Measurements from ENCODE around the gene TRIM62. TPM values are rescaled to one million over a fixed set of nuclear protein-coding genes. Genes with fewer than 3 reads are reported as not detected.

The TRIM62 gene
- total RNA-seq, 1 experiment from 2014 or later: 6.9 TPM

DNA sequence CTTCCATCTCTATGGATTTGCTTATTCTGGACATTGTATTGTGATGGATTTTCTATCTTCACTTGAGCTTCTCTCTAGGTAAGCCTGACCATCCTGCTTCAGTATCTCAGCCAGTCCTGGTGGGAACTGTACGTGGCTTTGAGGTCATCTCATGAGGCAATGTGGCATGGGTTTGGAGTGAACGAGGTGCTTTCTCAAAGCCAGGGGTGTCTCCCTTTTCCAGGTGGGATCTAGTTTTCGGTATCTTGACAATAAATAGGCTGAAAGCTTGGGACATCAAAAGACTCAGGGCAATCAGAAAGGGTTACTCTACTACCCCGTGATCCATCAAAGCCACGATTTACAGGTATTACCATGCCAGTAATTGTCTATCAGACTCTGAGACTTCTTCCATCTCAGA is 60.1 kb downstream of the TRIM62 start:
- Histone ChIP-seq H4K91ac (ENCODE audit: insufficient read length, low read depth, low read length) (no peak overlapping the region), H3K18ac (ENCODE audit: insufficient read length, low read depth, low read length) (no peak overlapping the region), H3K14ac (ENCODE audit: insufficient read depth, low read length) (no peak overlapping the region), H2BK5ac (ENCODE audit: insufficient read length, low read length) (no peak overlapping the region), H2BK120ac (ENCODE audit: low read depth, low read length, poor library complexity, severe bottlenecking) (no peak overlapping the region), H2BK15ac (ENCODE audit: low read depth, low read length) (no peak overlapping the region), H3K4me1 (ENCODE audit: insufficient read depth, low read length) (no peaks in the 10 kb centered on the region), H4K20me1 (ENCODE audit: control insufficient read depth, insufficient read depth, insufficient read length) (no peaks in the 10 kb centered on the region), H3K9ac (ENCODE audit: extremely low read depth, insufficient read length, low read length) (no peak overlapping the region), H3K79me2 (ENCODE audit: insufficient read depth, low read length) (no peaks in the 10 kb centered on the region), H3K23me2 (ENCODE audit: insufficient read length, low read depth, low read length, poor library complexity, severe bottlenecking) (no peaks in the 10 kb centered on the region), H3K4me2 (ENCODE audit: insufficient read depth, insufficient read length, low read length) (no peak overlapping the region), H3K56ac (ENCODE audit: insufficient read length, low read depth, low read length) (no peak overlapping the region), H3K9me3 (ENCODE audit: control insufficient read depth, low read depth, low read length) (no peaks in the 10 kb centered on the region), H4K8ac (replicated peaks; ENCODE audit: insufficient read length, low read depth, low read length) (no peak overlapping the region), H3K27ac (ENCODE audit: insufficient read length, low read depth, low read length) (no peak overlapping the region), H3K79me1 (ENCODE audit: insufficient read depth, low read depth, low read length, poor library complexity, severe bottlenecking) (no peaks in the 10 kb centered on the region), H2BK12ac (ENCODE audit: insufficient read length, low read depth, low read length) (no peak overlapping the region), H3T11ph (ENCODE audit: low read length) (no peak overlapping the region), H2BK20ac (ENCODE audit: low read depth, low read length, poor library complexity, severe bottlenecking) (no peak overlapping the region), H4K5ac (ENCODE audit: insufficient read length, low read depth, low read length) (no peak overlapping the region), H3K4ac (ENCODE audit: low read depth, low read length) (no peak overlapping the region), H3K23ac (ENCODE audit: insufficient read length, low read depth, low read length) (no peak overlapping the region), H2AK5ac (ENCODE audit: insufficient read length, low read length) (no peak overlapping the region), H2AFZ (ENCODE audit: low read length) (no peak overlapping the region), H3K27me3 (ENCODE audit: insufficient read depth, low read length) (no peaks in the 10 kb centered on the region; the same call in 1 of the 2 replicates)
- H3K27me3 Mint-ChIP-seq (ENCODE audit: low read depth): peaks cover 55% of the 10 kb centered on the region
- TF ChIP-seq, protein P1, sequence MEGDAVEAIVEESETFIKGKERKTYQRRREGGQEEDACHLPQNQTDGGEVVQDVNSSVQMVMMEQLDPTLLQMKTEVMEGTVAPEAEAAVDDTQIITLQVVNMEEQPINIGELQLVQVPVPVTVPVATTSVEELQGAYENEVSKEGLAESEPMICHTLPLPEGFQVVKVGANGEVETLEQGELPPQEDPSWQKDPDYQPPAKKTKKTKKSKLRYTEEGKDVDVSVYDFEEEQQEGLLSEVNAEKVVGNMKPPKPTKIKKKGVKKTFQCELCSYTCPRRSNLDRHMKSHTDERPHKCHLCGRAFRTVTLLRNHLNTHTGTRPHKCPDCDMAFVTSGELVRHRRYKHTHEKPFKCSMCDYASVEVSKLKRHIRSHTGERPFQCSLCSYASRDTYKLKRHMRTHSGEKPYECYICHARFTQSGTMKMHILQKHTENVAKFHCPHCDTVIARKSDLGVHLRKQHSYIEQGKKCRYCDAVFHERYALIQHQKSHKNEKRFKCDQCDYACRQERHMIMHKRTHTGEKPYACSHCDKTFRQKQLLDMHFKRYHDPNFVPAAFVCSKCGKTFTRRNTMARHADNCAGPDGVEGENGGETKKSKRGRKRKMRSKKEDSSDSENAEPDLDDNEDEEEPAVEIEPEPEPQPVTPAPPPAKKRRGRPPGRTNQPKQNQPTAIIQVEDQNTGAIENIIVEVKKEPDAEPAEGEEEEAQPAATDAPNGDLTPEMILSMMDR (conservative IDR thresholded peaks at IDR 0.05): no peak
- peaks cover 0 to 8% (median 2%) of the 10 kb centered on the region in 3 experiments; a peak in 5 of 7 replicates for H3K36me3 Mint-ChIP-seq (ENCODE audit: insufficient read depth in 1 of 3, low read depth in 3 of 3)
- H3K4me3 Mint-ChIP-seq: no peak overlapping the region
- no peaks in the 10 kb centered on the region for H3K9me3 Mint-ChIP-seq
- H3K4me1 Mint-ChIP-seq: peaks cover 3 to 18% of the 10 kb centered on the region in 2 experiments; a peak in 2 of 4 replicates
- DNase-seq: no peak
- WGBS (ENCODE audit: extremely low coverage, insufficient read length, low lambda C conversion rate): no CpG with 5 or more reads among the region's 5 CpGs
- no peak overlapping the region for H3K27ac Mint-ChIP-seq

All from H9 (cell line).